IMR-90 (cell line): ENCODE data around the gene FIBCD1. TPM values are rescaled to one million over a fixed set of nuclear protein-coding genes. Genes with fewer than 3 reads are reported as not detected.
A peak's percentile ranks its signal among the peaks of the same experiment; 100 is the strongest.

Experiments
- ATAC-seq: fragments of 200-7000 bp; cut with Tn5 transposase; 2 replicates; pipeline ENCODE4 v1.9.1; 2020; ENCODE audit warnings: low read depth, mild to moderate bottlenecking, moderate library complexity
- BruUV-seq: library from RNA; stranded (reverse); fragments of 400-500 nt; replicated peaks from 2 replicates; lab custom pipeline; 2021; lab: Mats Ljungman, UMichigan
- CTCF ChIA-PET: fragments of 300-600 bp; formaldehyde crosslinking; extraction: SDS; loops from one replicate; lab custom pipeline; 2021; ENCODE audit warnings: antibody characterized with exemption; lab: Yijun Ruan, JAX
- POLR2A ChIA-PET: fragments of 300-600 bp; sonication (Branson Sonifier 250); formaldehyde crosslinking; loops from one replicate; lab custom pipeline; 2022; ENCODE audit warnings: antibody characterized with exemption; ENCODE audit not compliant: unreplicated experiment; lab: Charles Lee
- DNase-seq: peaks from one replicate; pipeline ENCODE4 v3.0.0; 2013
- H2AFZ ChIP-seq: replicated peaks from 2 replicates; pipeline ENCODE3; 2013; ENCODE audit warnings: low read length, mild to moderate bottlenecking; ENCODE audit not compliant: poor library complexity
- H2AK5ac ChIP-seq: 2 replicates; pipeline ENCODE4 v1.6.1; 2013; ENCODE audit warnings: low read depth, low read length, inconsistent platforms
- H2AK9ac ChIP-seq: replicated peaks from 2 replicates; pipeline ENCODE3; 2013; ENCODE audit warnings: mild to moderate bottlenecking, low read depth, low read length, moderate library complexity; ENCODE audit not compliant: poor library complexity
- H2BK120ac ChIP-seq: 2 replicates; pipeline ENCODE4 v1.6.1; 2013; ENCODE audit warnings: low read depth, low read length, inconsistent platforms
- H2BK15ac ChIP-seq: 3 replicates; pipeline ENCODE4 v1.6.1; 2013; ENCODE audit warnings: low read depth, low read length, inconsistent platforms
- H2BK20ac ChIP-seq: 2 replicates; pipeline ENCODE4 v1.6.1; 2013; ENCODE audit warnings: low read depth, mild to moderate bottlenecking, inconsistent platforms, low read length, moderate library complexity
- H2BK5ac ChIP-seq: 2 replicates; pipeline ENCODE4 v1.6.1; 2013; ENCODE audit warnings: mild to moderate bottlenecking, low read depth, low read length, inconsistent platforms; ENCODE audit not compliant: poor library complexity, severe bottlenecking
- H3K14ac ChIP-seq: replicated peaks from 2 replicates; pipeline ENCODE4 v1.6.1; 2013; ENCODE audit warnings: low read depth, low read length, inconsistent platforms
- H3K18ac ChIP-seq: 2 replicates; pipeline ENCODE4 v1.6.1; 2013; ENCODE audit warnings: low read depth, low read length, control low read depth
- H3K23ac ChIP-seq: 2 replicates; pipeline ENCODE4 v1.6.1; 2013; ENCODE audit warnings: low read depth, low read length, inconsistent platforms
- H3K27ac ChIP-seq: 2 replicates; pipeline ENCODE4 v1.5.1; 2013; ENCODE audit warnings: mild to moderate bottlenecking, control low read depth, low read length; ENCODE audit not compliant: insufficient read depth
- H3K27me3 ChIP-seq: 2 replicates; pipeline ENCODE4 v1.6.1; 2013; ENCODE audit warnings: low read length; ENCODE audit not compliant: control insufficient read depth, insufficient read depth
- H3K36me3 ChIP-seq: 2 replicates; pipeline ENCODE4 v1.6.1; 2013; ENCODE audit warnings: low read length, mixed read lengths; ENCODE audit not compliant: control insufficient read depth, insufficient read depth
- H3K4ac ChIP-seq: 2 replicates; pipeline ENCODE4 v1.6.1; 2013; ENCODE audit warnings: low read depth, low read length, inconsistent platforms
- H3K4me1 ChIP-seq: 2 replicates; pipeline ENCODE4 v1.6.1; 2013; ENCODE audit warnings: low read length, mixed read lengths; ENCODE audit not compliant: control insufficient read depth, insufficient read depth
- H3K4me2 ChIP-seq: 2 replicates; pipeline ENCODE4 v1.6.1; 2013; ENCODE audit warnings: low read depth, mild to moderate bottlenecking, control low read depth, low read length, moderate library complexity
- H3K4me3 ChIP-seq: 2 replicates; pipeline ENCODE4 v1.5.1; 2013; ENCODE audit warnings: low read depth, mild to moderate bottlenecking, control low read depth, low read length, moderate library complexity; ENCODE audit not compliant: insufficient read depth
- H3K56ac ChIP-seq: 2 replicates; pipeline ENCODE4 v1.6.1; 2013; ENCODE audit warnings: low read length, inconsistent platforms; ENCODE audit not compliant: insufficient read depth; ENCODE audit errors: extremely low read depth
- H3K79me1 ChIP-seq, 2 experiments: 2 replicates each; pipeline ENCODE4 v1.6.1; 2013; ENCODE audit warnings: low read length in 2 of 2, inconsistent platforms in 1 of 2, low read depth in 1 of 2
- H3K9ac ChIP-seq: 2 replicates; pipeline ENCODE4 v1.6.1; 2013; ENCODE audit warnings: low read depth, low read length, control low read depth
- H3K9me1 ChIP-seq: 2 replicates; pipeline ENCODE4 v1.6.1; 2013; ENCODE audit warnings: low read length, inconsistent platforms; ENCODE audit not compliant: insufficient read depth
- H3K9me3 ChIP-seq: 2 replicates; pipeline ENCODE4 v1.6.1; 2013; ENCODE audit warnings: low read length; ENCODE audit not compliant: control insufficient read depth, insufficient read depth
- H4K20me1 ChIP-seq: 2 replicates; pipeline ENCODE4 v1.6.1; 2013; ENCODE audit warnings: low read length, inconsistent platforms; ENCODE audit not compliant: insufficient read depth
- H4K5ac ChIP-seq: 2 replicates; pipeline ENCODE4 v1.6.1; 2013; ENCODE audit warnings: mild to moderate bottlenecking, low read depth, low read length, control low read depth
- H4K8ac ChIP-seq, 2 experiments: 2 replicates each; pipeline ENCODE4 v1.6.1; 2013; ENCODE audit warnings: low read depth in 2 of 2, low read length in 2 of 2, control low read depth in 1 of 2, inconsistent platforms in 1 of 2
- H4K91ac ChIP-seq: 2 replicates; pipeline ENCODE4 v1.6.1; 2013; ENCODE audit warnings: low read depth, low read length, inconsistent platforms; ENCODE audit not compliant: insufficient read depth
- BHLHE40 ChIP-seq: fragments of 150-350 bp; IDR thresholded peaks from 2 replicates; pipeline ENCODE4 v1.6.1; 2016; ENCODE audit warnings: mild to moderate bottlenecking, low read depth, low read length
- CEBPB ChIP-seq: IDR thresholded peaks from 2 replicates; pipeline ENCODE4 v1.6.1; 2012; ENCODE audit warnings: low read depth, low read length, improper control_type of control experiment
- CHD1 ChIP-seq: IDR thresholded peaks from 2 replicates; pipeline ENCODE4 v1.6.1; 2012; ENCODE audit warnings: low read depth, low read length, improper control_type of control experiment
- ELK1 ChIP-seq: fragments of 150-350 bp; IDR thresholded peaks from 2 replicates; pipeline ENCODE4 v1.6.1; 2016; ENCODE audit warnings: low read depth, mild to moderate bottlenecking, low read length, moderate library complexity, borderline replicate concordance
- FOS ChIP-seq: fragments of 150-350 bp; IDR thresholded peaks from 2 replicates; pipeline ENCODE4 v1.6.1; 2016; ENCODE audit warnings: low read depth, low read length
- MAFK ChIP-seq: IDR thresholded peaks from 2 replicates; pipeline ENCODE4 v1.6.1; 2012; ENCODE audit warnings: low read depth, low read length, improper control_type of control experiment
- MAZ ChIP-seq: IDR thresholded peaks from 2 replicates; pipeline ENCODE4 v1.6.1; 2012; ENCODE audit warnings: low read depth, mild to moderate bottlenecking, low read length, improper control_type of control experiment, moderate library complexity, borderline replicate concordance
- MXI1 ChIP-seq: IDR thresholded peaks from 2 replicates; pipeline ENCODE4 v1.6.1; 2012; ENCODE audit warnings: low read depth, mild to moderate bottlenecking, low read length, moderate library complexity, borderline replicate concordance
- NFE2L2 ChIP-seq: fragments of 150-350 bp; IDR thresholded peaks from 2 replicates; pipeline ENCODE4 v1.6.1; 2016; ENCODE audit warnings: low read depth, mild to moderate bottlenecking, low read length
- POLR2A ChIP-seq: IDR thresholded peaks from 2 replicates; pipeline ENCODE4 v1.6.1; 2012; ENCODE audit warnings: mild to moderate bottlenecking, low read depth, low read length
- RAD21 ChIP-seq: IDR thresholded peaks from 2 replicates; pipeline ENCODE4 v1.6.1; 2012; ENCODE audit warnings: low read length, improper control_type of control experiment
- RCOR1 ChIP-seq: IDR thresholded peaks from 2 replicates; pipeline ENCODE4 v1.6.1; 2012; ENCODE audit warnings: mild to moderate bottlenecking, low read length, improper control_type of control experiment; ENCODE audit not compliant: insufficient replicate concordance
- RFX5 ChIP-seq: IDR thresholded peaks from 2 replicates; pipeline ENCODE4 v1.8.0; 2012; ENCODE audit warnings: low read depth, mild to moderate bottlenecking, low read length, moderate library complexity
- SMC3 ChIP-seq: fragments of 150-350 bp; IDR thresholded peaks from 2 replicates; pipeline ENCODE4 v1.6.1; 2016; ENCODE audit warnings: low read depth, mild to moderate bottlenecking, antibody characterized with exemption, low read length, moderate library complexity
- WGBS, 2 experiments: methylation state at CpG; one replicate each; pipeline versions ENCODE4 v1.1.5 to v1.1.7; 2013; ENCODE audit warnings: missing lambda C conversion rate in 2 of 2; ENCODE audit not compliant: insufficient read length in 1 of 2; ENCODE audit errors: extremely low coverage in 2 of 2; 5-methylcytosine and 5-hydroxymethylcytosine counted together
- dilution Hi-C: fragments of 300-500 bp; cut with HindIII; formaldehyde crosslinking; loops from one replicate; pipeline ENCODE4 v1.14.3; 2018; ENCODE audit warnings: low sequenced_read_pairs; ENCODE audit not compliant: unreplicated experiment
- in situ Hi-C: fragments of 300-500 bp; cut with MboI; formaldehyde crosslinking; loops from 3 replicates; pipeline ENCODE4 v1.14.3; 2019; ENCODE audit warnings: low sequenced_read_pairs, inconsistent platforms, mixed read lengths
- intact Hi-C: fragments of 100-400 bp; cut with micrococcal nuclease; formaldehyde crosslinking; loops from 2 replicates; pipeline ENCODE4 v1.10.0; 2022
- polyA plus RNA-seq, 3 experiments: library from polyadenylated mRNA; depleted of rRNA; stranded (reverse); fragments of >200 nt; gene quantifications; 2 replicates each; pipeline ENCODE4 v1.2.3, GENCODE V29; 2012; ENCODE audit warnings: low replicate concordance in 1 of 3
- total RNA-seq: library from RNA; depleted of rRNA; stranded (reverse); fragments of >200 nt; gene quantifications from 2 replicates; pipeline ENCODE4 v1.2.3, GENCODE V29; 2012
- TF ChIP-seq, protein P1 (sequence below): fragments of 150-350 bp; IDR thresholded peaks from 2 replicates; pipeline ENCODE4 v1.6.1; 2017; ENCODE audit warnings: mild to moderate bottlenecking, antibody characterized with exemption, low read length, low read depth

The FIBCD1 gene
- total and polyA plus RNA-seq, 2 of the 4 experiments (the other 2 are of a cell fraction): 1.1 to 10.1 TPM

- CTCF ChIA-PET: no interaction called here
- Histone ChIP-seq H2BK120ac (no peak overlapping the region), H3K56ac (no peak overlapping the region), H3K9ac (no peak overlapping the region), H3K23ac (no peak overlapping the region), H3K4me1 (peaks cover 7% of the 10 kb centered on the region), H2BK5ac (no peak overlapping the region), H4K20me1 (no peaks in the 10 kb centered on the region), H2BK20ac (no peak overlapping the region), H2BK15ac (no peak overlapping the region), H3K4me3 (no peak overlapping the region), H3K4me2 (no peak overlapping the region), H4K91ac (no peak overlapping the region), H4K8ac (no peak overlapping the region), H3K9me3 (no peaks in the 10 kb centered on the region), H2AFZ (no peak overlapping the region), H3K27me3 (peaks cover 20% of the 10 kb centered on the region), H3K9me1 (peaks cover 19% of the 10 kb centered on the region), H3K79me1 (no peaks in the 10 kb centered on the region), H3K27ac (no peak overlapping the region), H3K14ac (no peak overlapping the region), H3K4ac (no peak overlapping the region), H2AK5ac (0 out of 2 replicates have a peak overlapping the region, but pooled peaks have one; percentile 40), H2AK9ac (no peak overlapping the region), H3K36me3 (no peaks in the 10 kb centered on the region), H4K5ac (no peak overlapping the region), H3K18ac (no peak overlapping the region)
- 40% methylated on average over 1 of the region's 11 CpGs; no CpG with 5 or more reads in 1 of the 2 experiments for WGBS, 2 experiments
- in situ Hi-C loops (no loop called here), intact Hi-C loops (no loop called here), dilution Hi-C loops (no loop called here)
- DNase-seq: no peak
- POLR2A ChIA-PET: interaction anchor here (0.6 kb wide), 1 partner anchor 1787 kb away, joined by 3 read pairs; no protein-coding TSS in a partner anchor
- ATAC-seq: no peak
- no TSS peak for BruUV-seq
- no peak for TF ChIP-seq MAFK
- TF ChIP-seq MAZ: no peak
- no peak for TF ChIP-seq RFX5
- no peak for TF ChIP-seq SMC3
- no peak for TF ChIP-seq POLR2A
- TF ChIP-seq ELK1: no peak
- TF ChIP-seq RAD21: no peak
- no peak for TF ChIP-seq CHD1
- no peak for TF ChIP-seq CEBPB
- no peak for TF ChIP-seq MXI1
- no peak for TF ChIP-seq BHLHE40
- TF ChIP-seq, protein P1, sequence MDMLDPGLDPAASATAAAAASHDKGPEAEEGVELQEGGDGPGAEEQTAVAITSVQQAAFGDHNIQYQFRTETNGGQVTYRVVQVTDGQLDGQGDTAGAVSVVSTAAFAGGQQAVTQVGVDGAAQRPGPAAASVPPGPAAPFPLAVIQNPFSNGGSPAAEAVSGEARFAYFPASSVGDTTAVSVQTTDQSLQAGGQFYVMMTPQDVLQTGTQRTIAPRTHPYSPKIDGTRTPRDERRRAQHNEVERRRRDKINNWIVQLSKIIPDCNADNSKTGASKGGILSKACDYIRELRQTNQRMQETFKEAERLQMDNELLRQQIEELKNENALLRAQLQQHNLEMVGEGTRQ: no peak
- no peak for TF ChIP-seq RCOR1
- TF ChIP-seq FOS: no peak
- TF ChIP-seq NFE2L2: no peak
Observed at GRCh38 chr9:130957451-130958203, 18.6 kb upstream of the FIBCD1 start.
